Fibroblast of skin of left biceps (primary cell): ENCODE measurements around the gene TSPAN9.

Source experiments
- DNase-seq, 2 experiments: peaks; one replicate each; pipeline ENCODE4 v3.0.0-alpha.2; 2013; ENCODE audit warnings: low read depth in 2 of 2

TSPAN9 gene

GRCh38 chr12:3274664-3275063 lies 197.5 kb downstream of the TSPAN9 start:
- no peak for DNase-seq

GRCh38 chr12:3275171-3276041 lies 198.2 kb downstream of the TSPAN9 start:
- DNase-seq = peak in 1 of 2 experiments; percentile 25

- DNase-seq = no peak
These were observed 199.0 kb downstream of the TSPAN9 start for GRCh38 chr12:3276226-3276625.

- no peak for DNase-seq
These were observed 200.2 kb downstream of the TSPAN9 start for GRCh38 chr12:3277306-3277943.

GRCh38 chr12:3278681-3279414 lies 201.7 kb downstream of the TSPAN9 start:
- no peak for DNase-seq

GRCh38 chr12:3279415-3279780 lies 202.2 kb downstream of the TSPAN9 start:
- no peak for DNase-seq

- no peak for DNase-seq
These were observed 202.7 kb downstream of the TSPAN9 start for GRCh38 chr12:3279832-3280231.

GRCh38 chr12:3280967-3281366 lies 203.8 kb downstream of the TSPAN9 start:
- DNase-seq = no peak

- no peak for DNase-seq
These were observed 204.6 kb downstream of the TSPAN9 start for GRCh38 chr12:3281588-3282383.

- no peak for DNase-seq
These were observed 205.1 kb downstream of the TSPAN9 start for GRCh38 chr12:3282384-3282670.

- no peak for DNase-seq
These were observed 206.0 kb downstream of the TSPAN9 start for GRCh38 chr12:3283137-3283680.

GRCh38 chr12:3284405-3284804 lies 207.2 kb downstream of the TSPAN9 start:
- DNase-seq = no peak

- no peak for DNase-seq
These were observed 208.4 kb downstream of the TSPAN9 start for GRCh38 chr12:3285570-3285969.

- no peak for DNase-seq
These were observed 211.5 kb downstream of the TSPAN9 start for GRCh38 chr12:3288690-3289089.

GRCh38 chr12:3289702-3290101 lies 212.5 kb downstream of the TSPAN9 start:
- no peak for DNase-seq

GRCh38 chr12:3291939-3292338 lies 214.8 kb downstream of the TSPAN9 start:
- no peak for DNase-seq

GRCh38 chr12:3292677-3293412 lies 215.7 kb downstream of the TSPAN9 start:
- DNase-seq = no peak

GRCh38 chr12:3293446-3294161 lies 216.4 kb downstream of the TSPAN9 start:
- no peak for DNase-seq

- DNase-seq = no peak
These were observed 217.3 kb downstream of the TSPAN9 start for GRCh38 chr12:3294481-3294911.

GRCh38 chr12:3295225-3295624 lies 218.0 kb downstream of the TSPAN9 start:
- DNase-seq = no peak
